ENCODE results near the gene CCDC192.

GRCh38 chr5:127980843-127981242 is 277.7 kb downstream of the CCDC192 start:
- TF ChIP-seq CTCF (IDR thresholded peaks at IDR 0.05) (no peak), BCL3 (IDR thresholded peaks at IDR 0.05) (no peak), RAD21 (conservative IDR thresholded peaks at IDR 0.05 in 1 of 2, IDR thresholded peaks at IDR 0.05 in 1 of 2) (no peak), EP300 (IDR thresholded peaks at IDR 0.05) (no peak), SMC3 (IDR thresholded peaks at IDR 0.05) (no peak), POLR2A (IDR thresholded peaks at IDR 0.05; ENCODE audit: low read length) (no peak), ZNF302 (CRISPR knock-in tag; IDR thresholded peaks at IDR 0.05) (no peak), RCOR1 (IDR thresholded peaks at IDR 0.05; ENCODE audit: low read depth, low read length) (no peak), CHD2 (IDR thresholded peaks at IDR 0.05; ENCODE audit: low read length, partially characterized antibody) (no peak), CHD4 (IDR thresholded peaks at IDR 0.05; ENCODE audit: borderline replicate concordance) (no peak), EHMT2 (IDR thresholded peaks at IDR 0.05; ENCODE audit: low read depth) (no peak), PBX3 (IDR thresholded peaks at IDR 0.05) (no peak), ESRRA (IDR thresholded peaks at IDR 0.05; ENCODE audit: borderline replicate concordance, low read length) (no peak), RFX5 (IDR thresholded peaks at IDR 0.05) (no peak)
